Epidermal melanocyte (primary cell): ENCODE measurements around the gene UBTF.

ENCODE experiments used
- DNase-seq: peaks from one replicate; pipeline ENCODE4 v3.0.0; 2011; ENCODE audit warnings: low spot score; ENCODE audit not compliant: insufficient read length

Gene UBTF

GRCh38 chr17:44198721-44199552, 20.5 kb downstream of the UBTF start:
- DNase-seq: peak; percentile 86

- no peak for DNase-seq
These were observed 21.3 kb downstream of the UBTF start for GRCh38 chr17:44197980-44198720.

GRCh38 chr17:44197107-44197506, 22.4 kb downstream of the UBTF start:
- no peak for DNase-seq

GRCh38 chr17:44193326-44194084, 26.0 kb downstream of the UBTF start:
- no peak for DNase-seq

GRCh38 chr17:44192750-44193149, 26.7 kb downstream of the UBTF start:
- DNase-seq: no peak

GRCh38 chr17:44191941-44192496, 27.5 kb downstream of the UBTF start:
- DNase-seq: no peak

GRCh38 chr17:44191369-44191768, 28.1 kb downstream of the UBTF start:
- DNase-seq: no peak

GRCh38 chr17:44190481-44190880, 29.0 kb downstream of the UBTF start:
- no peak for DNase-seq

- DNase-seq: no peak
These were observed 30.7 kb downstream of the UBTF start for GRCh38 chr17:44188576-44189403.

- DNase-seq: no peak
These were observed 32.2 kb downstream of the UBTF start for GRCh38 chr17:44187131-44187899.

GRCh38 chr17:44186307-44187130, 33.0 kb downstream of the UBTF start, which contains the start of gene TMUB2:
TMUB2 (plus strand) TSS chr17:44186972; CDS start chr17:44187709, 737 bp downstream.
- DNase-seq: peak; percentile 100

- no peak for DNase-seq
These were observed 35.2 kb downstream of the UBTF start for GRCh38 chr17:44184212-44184810.

- no peak for DNase-seq
These were observed 36.5 kb downstream of the UBTF start for GRCh38 chr17:44183024-44183423.

GRCh38 chr17:44178133-44178532, 41.3 kb downstream of the UBTF start:
- no peak for DNase-seq

GRCh38 chr17:44177640-44178039, 41.8 kb downstream of the UBTF start:
- no peak for DNase-seq

GRCh38 chr17:44176671-44177501, 42.6 kb downstream of the UBTF start:
- no peak for DNase-seq

GRCh38 chr17:44176257-44176656, 43.2 kb downstream of the UBTF start:
- no peak for DNase-seq

GRCh38 chr17:44174427-44174826, 45.0 kb downstream of the UBTF start:
- no peak for DNase-seq
